ENCODE measurements around the gene TRIP12. TPM values are rescaled to one million over a fixed set of nuclear protein-coding genes. Genes with fewer than 3 reads are reported as not detected.

The TRIP12 gene
- total and polyA plus RNA-seq, 2 of the 4 experiments (the other 2 are of a cell fraction): 51.6 to 209 TPM

- Histone ChIP-seq H3K23ac (ENCODE audit: low read depth, low read length) (no peak overlapping the region), H3K27ac (ENCODE audit: insufficient read depth, low read length) (no peak overlapping the region), H4K91ac (ENCODE audit: insufficient read depth, low read depth, low read length) (no peak overlapping the region), H3K4me3 (ENCODE audit: insufficient read depth, low read depth, low read length) (no peak overlapping the region), H2AK9ac (replicated peaks; ENCODE audit: low read depth, low read length, poor library complexity) (no peak overlapping the region), H3K9ac (ENCODE audit: low read depth, low read length) (no peak overlapping the region), H2AK5ac (ENCODE audit: low read depth, low read length) (no peak overlapping the region), H3K14ac (replicated peaks; ENCODE audit: low read depth, low read length) (no peak overlapping the region), H2BK20ac (ENCODE audit: low read depth, low read length) (no peak overlapping the region), H3K4ac (ENCODE audit: low read depth, low read length) (no peak overlapping the region), H2BK120ac (ENCODE audit: low read depth, low read length) (no peak overlapping the region), H3K18ac (ENCODE audit: low read depth, low read length) (no peak overlapping the region), H3K27me3 (ENCODE audit: control insufficient read depth, insufficient read depth, low read length) (no peaks in the 10 kb centered on the region), H2AFZ (replicated peaks; ENCODE audit: low read length, poor library complexity) (no peak overlapping the region), H2BK5ac (ENCODE audit: low read depth, low read length, poor library complexity, severe bottlenecking) (no peak overlapping the region), H4K8ac (ENCODE audit: low read depth in 2 of 2, low read length in 2 of 2) (no peak overlapping the region), H3K9me3 (ENCODE audit: control insufficient read depth, insufficient read depth, low read length) (no peaks in the 10 kb centered on the region), H2BK15ac (ENCODE audit: low read depth, low read length) (no peak overlapping the region), H3K36me3 (ENCODE audit: control insufficient read depth, insufficient read depth, low read length) (peaks cover 21% of the 10 kb centered on the region), H4K5ac (ENCODE audit: low read depth, low read length) (no peak overlapping the region), H3K4me1 (ENCODE audit: control insufficient read depth, insufficient read depth, low read length) (0 out of 2 replicates have a peak, but pooled peaks cover 4% of the 10 kb centered on the region), H3K9me1 (ENCODE audit: insufficient read depth, low read length) (peaks cover 3% of the 10 kb centered on the region), H4K20me1 (ENCODE audit: insufficient read depth, low read length) (peaks cover 17% of the 10 kb centered on the region; the same call in 1 of the 2 replicates), H3K4me2 (ENCODE audit: low read depth, low read length) (no peak overlapping the region), H3K56ac (ENCODE audit: extremely low read depth, insufficient read depth, low read length) (no peak overlapping the region), H3K79me1 (ENCODE audit: low read depth in 1 of 2, low read length in 2 of 2) (peaks cover 22 to 52% of the 10 kb centered on the region in 2 experiments)
- POLR2A ChIA-PET (ENCODE audit: unreplicated experiment): no interaction called here
- dilution Hi-C loops (cut with HindIII; ENCODE audit: low sequenced_read_pairs, unreplicated experiment): no loop called here
- DNase-seq (no peak), ATAC-seq (ENCODE audit: low read depth) (no peak)
- WGBS, 2 experiments (ENCODE audit: extremely low coverage in 2 of 2, insufficient read length in 1 of 2): no CpG with 5 or more reads among the region's 6 CpGs
- in situ Hi-C loops (cut with MboI; ENCODE audit: low sequenced_read_pairs): no loop called here
- CTCF ChIA-PET: no interaction called here
- BruUV-seq (replicated peaks): no TSS peak
- intact Hi-C loops (cut with micrococcal nuclease): no loop called here
- TF ChIP-seq CEBPB (IDR thresholded peaks at IDR 0.05; ENCODE audit: low read depth, low read length) (no peak), SMC3 (IDR thresholded peaks at IDR 0.05; ENCODE audit: low read depth, low read length) (no peak), MXI1 (IDR thresholded peaks at IDR 0.05; ENCODE audit: borderline replicate concordance, low read depth, low read length) (no peak), RAD21 (IDR thresholded peaks at IDR 0.05; ENCODE audit: low read length) (no peak), CHD1 (IDR thresholded peaks at IDR 0.05; ENCODE audit: low read depth, low read length) (no peak), NFE2L2 (IDR thresholded peaks at IDR 0.05; ENCODE audit: low read depth, low read length) (no peak), ELK1 (IDR thresholded peaks at IDR 0.05; ENCODE audit: borderline replicate concordance, low read depth, low read length) (no peak), RFX5 (IDR thresholded peaks at IDR 0.05; ENCODE audit: low read depth, low read length) (no peak)
Measured at GRCh38 chr2:229838729-229839128, 83.1 kb downstream of the TRIP12 start.
